Lower leg skin (tissue), 4 donors: Measurements from ENCODE around the gene MUC4. TPM values are rescaled to one million over a fixed set of nuclear protein-coding genes. Genes with fewer than 3 reads are reported as not detected.
"Not testable (repeated sequence)": the region's sequence is repeated elsewhere in the genome, so short reads cannot be mapped to it uniquely, and the experiment has no call there.

Experiments used
- DNase-seq, 2 donors: peaks; one replicate each; pipeline ENCODE4 v3.0.0-alpha.2; 2019; ENCODE audit warnings: low spot score in 2 of 2
- H3K4me3 ChIP-seq: fragments of 200-600 bp; sonication (generic); 2 replicates; pipeline ENCODE4 v1.5.1; 2017; ENCODE audit warnings: mild to moderate bottlenecking, low read depth; ENCODE audit not compliant: poor library complexity, severe bottlenecking
- CTCF ChIP-seq, 3 donors: fragments of 450-650 bp; IDR thresholded peaks; one replicate each; pipeline ENCODE4 v1.5.1; 2016; ENCODE audit warnings: antibody characterized with exemption in 3 of 3, mild to moderate bottlenecking in 3 of 3, moderate library complexity in 2 of 3
- POLR2A ChIP-seq, 2 donors: fragments of 450-650 bp; IDR thresholded peaks; one replicate each; pipeline ENCODE4 v1.6.1; 2016 to 2017; ENCODE audit warnings: antibody characterized with exemption in 2 of 2, mild to moderate bottlenecking in 1 of 2, moderate library complexity in 1 of 2
- WGBS, 2 donors: methylation state at CpG; one replicate each; pipeline ENCODE4 v1.1.5; 2018; 5-methylcytosine and 5-hydroxymethylcytosine counted together
- intact Hi-C: fragments of 100-400 bp; cut with DNase I; formaldehyde crosslinking; loops from one replicate; pipeline ENCODE4 v1.15.0; 2023; ENCODE audit warnings: low total_unique reads
- total RNA-seq, 4 donors: library from RNA; depleted of rRNA; stranded (reverse); fragments of >200 nt; gene quantifications; one replicate each; pipeline ENCODE4 v1.1.0, GENCODE V29; 2016

The MUC4 gene
- total RNA-seq, 4 donors from 2014 or later, result not detected

DNA sequence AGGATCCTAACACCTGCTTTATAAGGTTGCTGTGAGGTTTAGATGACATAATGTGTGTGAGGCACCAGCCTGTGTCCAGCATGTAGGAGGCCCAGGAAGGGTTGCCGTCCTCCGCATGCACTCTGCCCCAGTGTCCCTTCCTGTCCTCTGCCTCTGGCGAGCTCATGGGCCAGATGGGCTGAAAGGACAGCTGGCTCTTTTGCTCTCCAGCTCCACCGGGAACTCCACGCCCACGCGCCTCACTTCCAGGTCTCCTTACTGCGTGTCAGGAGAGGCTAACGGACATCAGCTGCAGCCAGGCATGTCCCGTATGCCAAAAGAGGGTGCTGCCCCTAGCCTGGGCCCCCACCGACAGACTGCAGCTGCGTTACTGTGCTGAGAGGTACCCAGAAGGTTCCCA lies 78.8 kb downstream of the MUC4 start:
- intact Hi-C loops, result no loop called here
- TF ChIP-seq CTCF (IDR thresholded peaks at IDR 0.05), result no peak
- no peak for TF ChIP-seq POLR2A (IDR thresholded peaks at IDR 0.05)
- 65 to 81% methylated on average over 12 of the region's 12 CpGs for WGBS, 2 donors
- DNase-seq, result no peak
- no peak overlapping the region for H3K4me3 ChIP-seq

GRCh38 chr3:195731356-195731905 lies 80.3 kb downstream of the MUC4 start:
- DNase-seq, result no peak
- TF ChIP-seq CTCF (IDR thresholded peaks at IDR 0.05), result no peak
- TF ChIP-seq POLR2A (IDR thresholded peaks at IDR 0.05), result no peak
- intact Hi-C loops, result no loop called here
- WGBS, 2 donors, result 89 to 90% methylated on average over 11 of the region's 11 CpGs
- H3K4me3 ChIP-seq, result no peak overlapping the region

DNA sequence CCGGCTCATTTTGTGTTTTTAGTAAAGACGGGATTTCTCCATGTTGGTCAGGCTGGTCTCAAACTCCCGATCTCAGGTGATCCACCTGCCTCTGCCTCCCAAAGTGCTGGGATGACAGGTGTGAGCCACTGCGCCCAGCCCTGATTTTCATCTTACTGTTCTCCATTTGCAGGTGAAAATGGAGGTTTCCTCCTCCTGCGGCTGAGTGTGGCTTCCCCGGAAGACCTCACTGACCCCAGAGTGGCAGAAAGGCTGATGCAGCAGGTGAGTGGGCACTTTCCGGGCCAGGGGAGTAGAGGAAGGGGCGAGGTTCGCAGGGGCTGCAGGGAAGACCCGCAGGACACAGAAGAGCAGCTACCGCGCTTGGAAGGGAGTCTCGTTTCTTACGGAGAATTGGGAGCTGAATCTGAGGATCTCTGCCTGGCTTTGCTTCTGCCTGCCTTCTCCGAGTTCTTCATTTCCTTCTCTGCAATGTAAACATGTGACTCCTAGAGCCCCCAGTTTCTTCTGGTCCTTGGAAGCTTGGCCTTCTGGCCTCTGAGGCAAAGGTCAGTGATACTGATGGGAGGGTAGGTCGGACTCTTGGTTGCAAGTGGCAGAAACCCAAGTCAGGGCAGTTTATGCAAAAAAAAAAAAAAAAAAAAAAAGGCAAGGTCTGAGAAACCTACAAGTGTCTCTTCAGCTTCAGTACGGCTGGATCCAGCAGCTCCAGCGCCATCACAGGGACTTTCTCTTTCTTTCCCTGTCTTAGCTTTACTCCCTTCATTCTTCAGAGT lies 82.1 kb downstream of the MUC4 start:
- H3K4me3 ChIP-seq, result no peak overlapping the region
- intact Hi-C loops, result no loop called here
- TF ChIP-seq POLR2A (IDR thresholded peaks at IDR 0.05), result no peak
- TF ChIP-seq CTCF (IDR thresholded peaks at IDR 0.05), result no peak
- DNase-seq, result no peak
- WGBS, 2 donors, result 87 to 88% methylated on average over 18 of the region's 18 CpGs

- H3K4me3 ChIP-seq, DNase-seq, intact Hi-C loops: not testable (repeated sequence)
- 87 to 92% methylated on average over 4 to 5 of the region's 5 CpGs for WGBS, 2 donors
Observed at GRCh38 chr3:195728789-195729188, 82.9 kb downstream of the MUC4 start.

- WGBS, 2 donors, result 32 to 46% methylated on average over 7 of the region's 7 CpGs
- intact Hi-C loops, result no loop called here
- DNase-seq, result no peak
- no peak overlapping the region for H3K4me3 ChIP-seq
- TF ChIP-seq POLR2A (IDR thresholded peaks at IDR 0.05), result no peak
- no peak for TF ChIP-seq CTCF (IDR thresholded peaks at IDR 0.05)
Observed at GRCh38 chr3:195727606-195728195, 84.0 kb downstream of the MUC4 start.

- intact Hi-C loops, DNase-seq, H3K4me3 ChIP-seq: not testable (repeated sequence)
- WGBS, 2 donors, result 80 to 89% methylated on average over 31 to 32 of the region's 32 CpGs
Observed at GRCh38 chr3:195725916-195726740, 85.6 kb downstream of the MUC4 start.

GRCh38 chr3:195724363-195724762 lies 87.4 kb downstream of the MUC4 start:
- WGBS, 2 donors, result no CpG with 5 or more reads among the region's 13 CpGs
- DNase-seq, H3K4me3 ChIP-seq, intact Hi-C loops: not testable (repeated sequence)

DNA sequence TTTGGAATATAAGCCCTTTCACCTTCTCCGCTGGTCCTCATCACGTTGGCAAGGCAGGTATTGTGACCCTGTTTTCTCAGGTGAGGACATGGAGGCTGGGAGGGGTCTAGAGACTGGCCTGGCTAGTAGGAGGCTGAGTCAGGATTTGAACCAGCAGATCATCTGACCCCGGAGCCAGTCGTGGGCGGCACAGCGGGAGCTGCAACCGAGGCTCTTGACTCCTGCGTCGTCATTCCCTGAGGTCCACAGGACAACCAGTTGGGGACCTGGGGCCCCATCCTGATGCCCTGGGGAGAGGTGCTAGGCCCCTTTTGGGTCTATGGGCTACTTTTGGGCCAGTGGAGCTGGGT lies 88.8 kb downstream of the MUC4 start:
- intact Hi-C loops, H3K4me3 ChIP-seq, DNase-seq: not testable (repeated sequence)
- 50 to 67% methylated on average over 2 to 6 of the region's 9 CpGs for WGBS, 2 donors

GRCh38 chr3:195722139-195722995 lies 89.4 kb downstream of the MUC4 start:
- DNase-seq, H3K4me3 ChIP-seq, intact Hi-C loops: not testable (repeated sequence)
- 87 to 89% methylated on average over 9 to 12 of the region's 21 CpGs for WGBS, 2 donors
